ENCODE data around the gene CCHCR1. TPM values are rescaled to one million over a fixed set of nuclear protein-coding genes. Genes with fewer than 3 reads are reported as not detected.
A peak's percentile ranks its signal among the peaks of the same experiment; 100 is the strongest.

Gene CCHCR1
- total and polyA plus RNA-seq, 9 of the 15 experiments (the other 6 are each of a cell fraction or from before 2014, with no cell fraction given), result 1.2 to 47.3 (median 32.0) TPM

- TF ChIP-seq EP300 (IDR thresholded peaks at IDR 0.05; ENCODE audit: low read length), result peak; percentile 28; the same call in 1 of the 2 replicates
- peak; percentile 34; the same call in 1 of the 2 replicates for TF ChIP-seq MAFG (tag; conservative IDR thresholded peaks at IDR 0.05)
- TF ChIP-seq RREB1 (CRISPR knock-in tag; IDR thresholded peaks at IDR 0.05), result no peak
- peak; percentile 63 for TF ChIP-seq JUND (IDR thresholded peaks at IDR 0.05; ENCODE audit: borderline replicate concordance, low read depth, low read length)
- peak; percentile 51; the same call in 1 of the 3 replicates for TF ChIP-seq JUND (tag; IDR thresholded peaks at IDR 0.05; ENCODE audit: borderline replicate concordance, low read depth, low read length)
- TF ChIP-seq ZNF3 (CRISPR knock-in tag; IDR thresholded peaks at IDR 0.05), result no peak
- TF ChIP-seq TFAP4 (CRISPR knock-in tag; IDR thresholded peaks at IDR 0.05; ENCODE audit: borderline replicate concordance), result no peak
- no peak for TF ChIP-seq ELF4 (CRISPR knock-in tag; IDR thresholded peaks at IDR 0.05)
- peak; percentile 92 for TF ChIP-seq BCOR (IDR thresholded peaks at IDR 0.05)
- TF ChIP-seq ZC3H8 (IDR thresholded peaks at IDR 0.05), result no peak
- peak; percentile 80 for TF ChIP-seq FOSL1 (tag; conservative IDR thresholded peaks at IDR 0.05)
- TF ChIP-seq KDM1A (IDR thresholded peaks at IDR 0.05), result peak; percentile 79 to 86
- no peak for TF ChIP-seq POU5F1 (IDR thresholded peaks at IDR 0.05; ENCODE audit: borderline replicate concordance, low read depth, low read length, partially characterized antibody)
- TF ChIP-seq PREB (CRISPR knock-in tag; IDR thresholded peaks at IDR 0.05), result no peak
- no peak for TF ChIP-seq MCM2 (IDR thresholded peaks at IDR 0.05; ENCODE audit: low read depth)
- no peak for TF ChIP-seq IRF1 (CRISPR knock-in tag; IDR thresholded peaks at IDR 0.05; ENCODE audit: borderline replicate concordance)
- no peak for TF ChIP-seq KLF16 (IDR thresholded peaks at IDR 0.05)
- TF ChIP-seq CXXC5 (CRISPR knock-in tag; IDR thresholded peaks at IDR 0.05), result no peak
- peak; percentile 58 for TF ChIP-seq PKNOX1 (IDR thresholded peaks at IDR 0.05)
- no peak for TF ChIP-seq SP1 (CRISPR knock-in tag; IDR thresholded peaks at IDR 0.05)
These were observed 64.7 kb downstream of the CCHCR1 start (continued) for GRCh38 chr6:31092769-31093505.
